NCI-H1105 (cell line): ENCODE data around the gene FAM107B.
"Not testable (repeated sequence)": the region's sequence is repeated elsewhere in the genome, so short reads cannot be mapped to it uniquely, and the experiment has no call there.

Source experiments
- DNase-seq: peaks from one replicate; lab custom pipeline; 2025; lab: John Stamatoyannopoulos, UW

The FAM107B gene

GRCh38 chr10:14601326-14601725 lies 173.4 kb downstream of the FAM107B start:
- DNase-seq = no peak

GRCh38 chr10:14600065-14600464 lies 174.6 kb downstream of the FAM107B start:
- no peak for DNase-seq

DNA sequence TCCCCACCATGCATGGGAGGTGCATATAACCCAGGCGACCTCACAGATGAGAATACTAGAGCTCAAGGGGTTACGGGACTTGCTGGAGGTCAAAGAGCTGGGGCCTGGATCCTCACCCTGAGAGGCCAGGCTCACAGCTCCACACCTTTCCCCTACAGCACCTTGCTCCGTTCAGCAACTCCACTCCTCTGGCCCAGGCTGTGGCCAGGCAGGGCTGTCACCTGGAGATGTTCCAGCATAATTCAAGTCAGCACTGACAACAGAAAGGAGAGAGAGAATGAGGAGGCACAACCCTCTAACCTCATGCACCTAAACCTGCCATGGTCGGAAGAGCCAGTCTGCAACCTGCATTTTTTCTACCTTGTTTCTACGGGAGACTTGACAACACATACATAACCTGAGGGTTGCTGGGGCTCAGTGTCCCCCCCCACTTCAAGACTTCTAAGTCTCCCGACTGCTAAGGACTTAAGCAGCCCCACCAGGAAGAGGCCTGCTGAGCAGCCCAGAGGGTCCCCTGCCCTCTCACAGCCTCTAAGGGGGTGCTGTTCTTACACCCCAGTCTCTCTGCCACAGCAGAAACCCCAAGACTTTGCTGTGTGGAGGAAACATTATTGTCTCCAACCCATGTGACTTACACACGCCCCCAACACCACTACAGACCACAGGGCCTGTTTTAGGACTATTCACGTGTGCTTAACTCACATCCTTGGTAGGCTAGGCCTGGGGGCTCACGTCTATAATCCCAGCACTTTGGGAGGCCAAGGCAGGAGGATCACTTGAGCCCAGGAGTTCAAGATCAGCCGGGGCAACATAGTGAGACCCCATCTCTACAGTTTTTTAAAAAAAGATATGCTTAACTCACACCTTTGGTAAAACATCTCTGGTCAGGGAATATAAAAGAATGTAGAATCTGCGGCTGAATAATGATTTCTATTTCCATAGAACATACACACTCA lies 175.6 kb downstream of the FAM107B start:
- DNase-seq = no peak

GRCh38 chr10:14595526-14596182 lies 179.0 kb downstream of the FAM107B start:
- DNase-seq = no peak

DNA sequence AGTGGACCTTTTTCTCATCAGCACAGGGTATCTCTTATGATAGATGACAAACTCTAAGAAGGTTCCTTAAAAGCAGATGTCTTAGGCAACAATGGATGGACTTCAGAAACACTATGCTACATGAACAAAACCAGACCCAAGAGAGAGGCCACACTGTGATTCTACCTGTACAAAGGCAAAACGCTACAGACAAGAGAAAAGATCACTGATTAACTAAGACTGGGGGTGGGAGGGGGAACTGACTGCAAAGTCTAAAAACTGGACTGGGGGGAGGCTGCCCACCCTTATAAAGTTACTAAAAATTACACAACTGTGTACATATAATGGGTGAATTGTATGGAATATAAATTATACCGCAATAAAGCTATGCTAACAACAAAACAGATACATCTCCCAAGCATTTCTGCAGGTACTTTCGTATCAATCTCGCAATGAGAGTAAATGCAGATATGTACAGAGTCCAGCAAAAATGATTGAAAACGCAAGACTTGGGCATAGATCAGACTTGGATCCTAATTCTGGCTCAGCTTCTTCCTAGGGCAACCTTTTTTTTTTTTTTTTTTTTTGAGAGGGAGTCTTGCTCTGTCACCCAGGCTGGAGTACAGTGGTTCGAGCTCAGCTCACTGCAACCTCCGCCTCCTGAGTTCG lies 179.7 kb downstream of the FAM107B start:
- DNase-seq = no peak

- DNase-seq = no peak
These were observed 180.9 kb downstream of the FAM107B start for GRCh38 chr10:14593806-14594205.

- no peak for DNase-seq
These were observed 182.1 kb downstream of the FAM107B start for GRCh38 chr10:14592566-14592965.

GRCh38 chr10:14592026-14592425 lies 182.7 kb downstream of the FAM107B start:
- DNase-seq = no peak

DNA sequence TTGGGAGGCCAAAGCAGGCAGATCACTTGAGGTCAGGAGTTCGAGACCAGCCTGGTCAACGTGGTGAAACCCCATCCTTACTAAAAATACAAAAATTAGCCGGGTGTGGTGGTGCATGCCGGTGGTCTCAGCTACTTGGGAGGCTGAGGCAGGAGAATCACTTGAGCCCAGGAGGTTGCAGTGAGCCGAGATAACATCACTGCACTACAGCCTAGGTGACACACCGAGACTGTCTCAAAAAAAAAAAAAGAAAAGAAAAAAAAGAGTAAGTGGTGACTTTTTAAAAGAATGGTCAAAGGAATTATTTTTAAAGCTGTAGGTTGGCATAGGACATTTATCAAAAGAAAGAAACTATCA lies 185.8 kb downstream of the FAM107B start:
- not testable (repeated sequence) for DNase-seq

- no peak for DNase-seq
These were observed 186.4 kb downstream of the FAM107B start for GRCh38 chr10:14588084-14588937.

DNA sequence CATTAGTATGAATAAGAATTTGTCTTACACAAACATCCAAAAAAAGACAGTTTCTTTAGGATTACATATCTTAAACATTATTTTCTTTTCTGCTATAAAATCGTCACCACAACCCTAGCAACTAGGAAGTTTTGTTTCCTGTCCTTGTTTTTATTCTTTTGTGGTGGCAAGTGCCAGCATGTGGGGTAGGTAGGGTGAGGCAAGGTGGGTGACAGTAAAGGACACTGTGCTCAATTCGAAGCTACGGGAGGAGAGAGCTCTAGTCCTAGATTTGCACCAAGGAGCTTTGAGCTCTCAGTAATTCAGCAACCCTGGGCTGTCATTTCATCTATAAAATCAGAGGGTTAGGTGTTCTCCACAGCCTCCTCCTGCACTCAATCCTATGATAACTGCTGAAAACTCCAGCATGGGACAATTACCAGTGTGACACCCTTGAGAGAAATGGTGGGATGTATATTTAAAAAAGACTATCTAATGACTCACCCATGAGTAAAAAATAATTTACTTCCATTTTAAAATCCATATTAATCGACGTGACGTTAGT lies 187.1 kb downstream of the FAM107B start:
- DNase-seq = no peak

DNA sequence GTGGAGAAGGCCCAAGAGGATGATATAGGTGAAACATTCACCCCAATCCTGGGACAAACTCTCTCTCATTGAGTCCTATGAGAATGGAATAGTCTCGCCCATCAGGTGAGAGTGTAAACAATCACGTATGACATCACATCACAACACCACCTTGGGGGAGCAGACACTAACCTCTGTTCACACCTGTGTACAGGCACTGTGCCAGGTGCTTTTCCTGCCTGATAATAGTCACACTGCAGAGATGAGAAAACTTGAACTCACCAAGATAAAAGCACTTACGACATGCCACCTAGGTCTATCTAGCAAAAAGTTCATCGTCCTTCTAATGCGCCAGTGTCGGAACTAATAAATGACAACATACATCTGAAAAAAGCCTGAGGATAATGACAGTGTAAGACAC lies 187.8 kb downstream of the FAM107B start:
- no peak for DNase-seq

DNA sequence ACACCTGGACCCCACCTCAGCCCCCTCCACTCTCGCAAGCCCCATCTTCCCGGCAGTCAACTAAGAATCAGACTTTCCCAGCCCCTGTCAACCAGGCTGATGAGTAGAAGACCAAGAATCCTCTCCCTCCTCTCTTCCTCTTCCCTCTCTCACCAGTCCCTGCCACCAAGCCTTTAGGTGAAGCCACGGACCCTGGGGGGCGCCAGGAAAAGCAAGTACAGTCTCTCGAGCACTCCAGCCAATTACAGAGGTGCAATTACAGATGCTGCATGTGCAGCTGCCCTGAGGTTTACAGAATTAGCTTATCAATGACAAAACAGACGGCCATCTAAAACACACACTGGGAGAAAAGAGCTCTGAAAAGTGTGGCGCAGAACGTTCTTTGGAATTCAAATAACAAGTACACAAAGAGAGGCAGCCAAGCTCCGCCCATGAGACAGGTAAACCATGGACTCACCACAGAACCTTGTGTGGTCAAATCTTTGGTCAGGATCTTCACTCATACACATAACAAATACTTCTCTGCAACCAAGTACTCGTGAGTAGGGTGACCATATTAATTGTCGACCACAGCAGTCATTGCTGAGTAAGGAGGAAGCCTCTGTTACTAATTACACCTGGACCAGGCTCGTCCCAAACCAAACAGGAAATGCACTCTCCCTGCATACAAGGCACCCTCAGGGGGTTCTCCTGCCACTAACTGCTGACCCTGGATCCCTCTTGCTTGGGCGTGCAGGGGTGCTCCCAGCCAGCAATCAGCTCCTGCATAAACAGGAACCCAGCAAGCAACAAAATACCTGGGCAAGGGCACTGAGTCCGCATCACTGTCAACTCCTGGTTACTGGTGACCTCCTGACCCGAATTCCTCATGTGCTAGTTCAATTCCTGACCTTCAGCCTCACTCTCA lies 189.2 kb downstream of the FAM107B start:
- DNase-seq = no peak

- no peak for DNase-seq
These were observed 190.0 kb downstream of the FAM107B start for GRCh38 chr10:14584661-14585060.

- no peak for DNase-seq
These were observed 190.7 kb downstream of the FAM107B start for GRCh38 chr10:14583967-14584366.

GRCh38 chr10:14583252-14583651 lies 191.4 kb downstream of the FAM107B start:
- no peak for DNase-seq

DNA sequence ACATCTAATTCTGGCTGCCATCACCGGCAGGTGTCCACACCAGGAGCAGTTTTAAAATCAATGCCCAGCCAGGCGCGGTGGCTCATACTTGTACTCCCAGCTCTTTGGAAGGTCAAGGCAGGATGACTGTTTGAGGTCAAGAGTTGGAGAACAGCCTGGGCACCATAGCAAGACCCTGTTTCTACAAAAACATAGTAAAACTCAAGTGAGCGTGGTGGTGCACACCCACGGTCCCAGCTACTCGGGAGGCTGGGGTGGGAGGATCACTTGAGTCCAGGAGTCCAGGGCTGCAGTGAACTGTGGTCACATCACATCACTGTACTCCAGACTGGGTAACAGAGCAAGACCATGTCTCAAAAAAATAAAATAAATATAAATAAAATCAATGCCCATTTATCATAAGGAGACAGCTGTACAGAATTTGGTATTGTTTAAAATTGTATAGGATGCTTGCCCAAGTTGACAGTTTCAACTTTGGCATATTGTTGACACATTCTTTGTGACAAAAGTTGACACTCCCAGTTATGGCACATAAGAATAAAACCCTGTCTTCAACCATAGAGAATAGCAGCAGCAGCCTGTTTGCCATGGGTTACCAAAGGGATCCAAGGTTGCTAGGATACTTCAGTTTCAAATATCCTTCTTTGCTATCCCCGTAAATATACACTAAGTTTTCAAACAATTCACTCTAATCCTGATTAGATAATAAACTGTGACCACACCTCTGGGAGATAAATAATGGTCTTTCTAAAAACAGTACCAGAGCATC lies 193.0 kb downstream of the FAM107B start:
- no peak for DNase-seq

GRCh38 chr10:14580671-14581332 lies 193.9 kb downstream of the FAM107B start:
- DNase-seq = no peak

GRCh38 chr10:14579405-14579804 lies 195.3 kb downstream of the FAM107B start:
- DNase-seq = no peak
